HL-60 (cell line): ENCODE data around the gene GAS6.

Experiments used
- DNase-seq, 2 experiments: peaks; one replicate each; pipeline ENCODE4 v3.0.0-alpha.2; 2010 to 2020; ENCODE audit warnings: low read depth in 1 of 2, low spot score in 1 of 2
- H3K27ac ChIP-seq: fragments of 250-450 bp; sonication (Bioruptor Pico); replicated peaks from 2 replicates; pipeline ENCODE4 v1.5.1; 2020; ENCODE audit warnings: mild to moderate bottlenecking, moderate library complexity
- H3K27me3 ChIP-seq: fragments of 250-450 bp; sonication (Bioruptor Pico); 2 replicates; pipeline ENCODE4 v1.5.1; 2021; ENCODE audit warnings: mild to moderate bottlenecking, moderate library complexity; ENCODE audit not compliant: insufficient read depth, poor library complexity, severe bottlenecking
- H3K4me3 ChIP-seq: replicated peaks from 2 replicates; pipeline ENCODE4 v1.5.1; 2011; ENCODE audit warnings: mild to moderate bottlenecking, control low read depth, low read length; ENCODE audit not compliant: insufficient read depth
- GABPA ChIP-seq: IDR thresholded peaks from 2 replicates; pipeline ENCODE4 v1.6.1; 2012; ENCODE audit warnings: low read depth
- POLR2AphosphoS5 ChIP-seq: IDR thresholded peaks from 2 replicates; pipeline ENCODE4 v1.6.1; 2012; ENCODE audit warnings: low read depth
- SPI1 ChIP-seq: IDR thresholded peaks from 2 replicates; pipeline ENCODE4 v1.6.1; 2012; ENCODE audit warnings: low read depth, mild to moderate bottlenecking, borderline replicate concordance
- TF ChIP-seq, protein P1 (sequence below): IDR thresholded peaks from 2 replicates; pipeline ENCODE4 v1.6.1; 2012; ENCODE audit warnings: low read depth; ENCODE audit not compliant: insufficient replicate concordance
- TF ChIP-seq, protein P2 (sequence below): IDR thresholded peaks from one replicate; pipeline ENCODE4 v1.5.1; 2011; ENCODE audit warnings: low read length, control low read depth, inconsistent platforms; ENCODE audit not compliant: insufficient read depth

GAS6 gene

DNA sequence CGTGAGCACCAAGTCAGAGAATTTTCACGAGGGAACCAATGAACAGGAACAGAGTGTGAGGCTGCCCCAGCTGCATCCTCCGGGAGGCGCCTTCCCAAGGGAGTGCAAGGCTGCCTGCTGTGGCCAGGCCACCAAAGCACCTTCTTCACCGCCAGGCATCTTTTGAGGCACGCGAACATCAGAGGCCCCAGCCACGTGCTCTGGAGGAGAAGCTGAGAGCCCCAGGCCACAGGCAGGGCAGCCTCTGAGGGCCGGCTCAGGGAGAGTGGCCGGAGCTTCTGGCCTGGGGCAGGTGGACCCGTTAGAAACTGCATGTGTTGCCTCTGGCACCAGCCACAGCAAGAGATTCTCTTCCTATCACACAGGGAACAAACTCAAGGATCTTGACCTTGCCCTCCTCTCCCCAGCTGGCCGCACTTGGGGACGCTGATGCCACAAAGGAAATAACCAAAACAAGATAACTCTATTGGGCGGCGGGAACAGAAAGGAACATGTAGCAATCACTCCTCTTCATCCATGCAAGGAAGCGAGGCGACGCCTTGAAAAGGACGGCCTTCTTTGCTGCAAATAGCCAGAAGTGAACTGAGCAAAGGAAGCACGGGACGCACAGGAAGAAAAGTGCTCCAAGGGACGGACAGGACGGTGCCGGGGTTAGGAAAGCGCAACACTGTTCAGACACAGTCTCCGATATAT is 19.9 kb downstream of the GAS6 start:
- TF ChIP-seq, protein P1, sequence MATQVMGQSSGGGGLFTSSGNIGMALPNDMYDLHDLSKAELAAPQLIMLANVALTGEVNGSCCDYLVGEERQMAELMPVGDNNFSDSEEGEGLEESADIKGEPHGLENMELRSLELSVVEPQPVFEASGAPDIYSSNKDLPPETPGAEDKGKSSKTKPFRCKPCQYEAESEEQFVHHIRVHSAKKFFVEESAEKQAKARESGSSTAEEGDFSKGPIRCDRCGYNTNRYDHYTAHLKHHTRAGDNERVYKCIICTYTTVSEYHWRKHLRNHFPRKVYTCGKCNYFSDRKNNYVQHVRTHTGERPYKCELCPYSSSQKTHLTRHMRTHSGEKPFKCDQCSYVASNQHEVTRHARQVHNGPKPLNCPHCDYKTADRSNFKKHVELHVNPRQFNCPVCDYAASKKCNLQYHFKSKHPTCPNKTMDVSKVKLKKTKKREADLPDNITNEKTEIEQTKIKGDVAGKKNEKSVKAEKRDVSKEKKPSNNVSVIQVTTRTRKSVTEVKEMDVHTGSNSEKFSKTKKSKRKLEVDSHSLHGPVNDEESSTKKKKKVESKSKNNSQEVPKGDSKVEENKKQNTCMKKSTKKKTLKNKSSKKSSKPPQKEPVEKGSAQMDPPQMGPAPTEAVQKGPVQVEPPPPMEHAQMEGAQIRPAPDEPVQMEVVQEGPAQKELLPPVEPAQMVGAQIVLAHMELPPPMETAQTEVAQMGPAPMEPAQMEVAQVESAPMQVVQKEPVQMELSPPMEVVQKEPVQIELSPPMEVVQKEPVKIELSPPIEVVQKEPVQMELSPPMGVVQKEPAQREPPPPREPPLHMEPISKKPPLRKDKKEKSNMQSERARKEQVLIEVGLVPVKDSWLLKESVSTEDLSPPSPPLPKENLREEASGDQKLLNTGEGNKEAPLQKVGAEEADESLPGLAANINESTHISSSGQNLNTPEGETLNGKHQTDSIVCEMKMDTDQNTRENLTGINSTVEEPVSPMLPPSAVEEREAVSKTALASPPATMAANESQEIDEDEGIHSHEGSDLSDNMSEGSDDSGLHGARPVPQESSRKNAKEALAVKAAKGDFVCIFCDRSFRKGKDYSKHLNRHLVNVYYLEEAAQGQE = no peak
- no peak for TF ChIP-seq SPI1
- TF ChIP-seq POLR2AphosphoS5 = no peak
- TF ChIP-seq, protein P2, sequence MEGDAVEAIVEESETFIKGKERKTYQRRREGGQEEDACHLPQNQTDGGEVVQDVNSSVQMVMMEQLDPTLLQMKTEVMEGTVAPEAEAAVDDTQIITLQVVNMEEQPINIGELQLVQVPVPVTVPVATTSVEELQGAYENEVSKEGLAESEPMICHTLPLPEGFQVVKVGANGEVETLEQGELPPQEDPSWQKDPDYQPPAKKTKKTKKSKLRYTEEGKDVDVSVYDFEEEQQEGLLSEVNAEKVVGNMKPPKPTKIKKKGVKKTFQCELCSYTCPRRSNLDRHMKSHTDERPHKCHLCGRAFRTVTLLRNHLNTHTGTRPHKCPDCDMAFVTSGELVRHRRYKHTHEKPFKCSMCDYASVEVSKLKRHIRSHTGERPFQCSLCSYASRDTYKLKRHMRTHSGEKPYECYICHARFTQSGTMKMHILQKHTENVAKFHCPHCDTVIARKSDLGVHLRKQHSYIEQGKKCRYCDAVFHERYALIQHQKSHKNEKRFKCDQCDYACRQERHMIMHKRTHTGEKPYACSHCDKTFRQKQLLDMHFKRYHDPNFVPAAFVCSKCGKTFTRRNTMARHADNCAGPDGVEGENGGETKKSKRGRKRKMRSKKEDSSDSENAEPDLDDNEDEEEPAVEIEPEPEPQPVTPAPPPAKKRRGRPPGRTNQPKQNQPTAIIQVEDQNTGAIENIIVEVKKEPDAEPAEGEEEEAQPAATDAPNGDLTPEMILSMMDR = no peak
- no peak for TF ChIP-seq GABPA
- H3K27ac ChIP-seq = no peak overlapping the region
- DNase-seq = no peak
- H3K27me3 ChIP-seq = peaks cover 14% of the 10 kb centered on the region
- H3K4me3 ChIP-seq = no peak overlapping the region

DNA sequence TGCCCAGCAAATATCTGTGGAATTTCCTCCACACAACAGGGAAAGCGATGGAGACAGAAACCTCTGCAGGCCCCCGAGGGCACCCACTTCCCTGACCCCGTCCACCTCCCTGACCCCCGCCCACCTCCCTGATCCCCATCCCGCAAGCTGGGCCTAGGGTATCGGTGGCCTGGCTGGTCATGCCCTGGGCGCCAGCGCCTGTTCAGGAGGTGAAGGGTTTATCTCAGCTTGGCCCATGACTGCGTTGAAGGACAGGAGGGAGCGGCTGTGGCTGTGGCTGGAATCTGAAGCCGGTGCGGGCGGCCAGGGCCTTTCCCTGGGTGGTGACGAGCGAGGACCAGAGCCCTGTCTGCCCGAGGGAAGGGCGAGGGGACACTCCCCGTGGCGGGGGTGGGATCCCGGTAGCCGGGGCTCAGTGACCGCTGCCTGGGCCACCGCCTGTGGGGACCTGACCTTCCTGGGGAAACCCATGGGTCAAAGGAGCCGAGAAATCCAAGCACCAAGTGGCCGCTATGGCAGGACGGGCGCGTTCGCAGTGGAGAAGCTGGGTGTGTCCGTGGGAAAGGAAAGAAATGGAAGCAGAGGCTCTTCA is 20.7 kb downstream of the GAS6 start:
- TF ChIP-seq, protein P2 = no peak
- no peak for TF ChIP-seq SPI1
- TF ChIP-seq POLR2AphosphoS5 = no peak
- TF ChIP-seq, protein P1 = no peak
- no peak for TF ChIP-seq GABPA
- H3K4me3 ChIP-seq = no peak overlapping the region
- no peak overlapping the region for H3K27ac ChIP-seq
- peaks cover 14% of the 10 kb centered on the region for H3K27me3 ChIP-seq
- DNase-seq = no peak

DNA sequence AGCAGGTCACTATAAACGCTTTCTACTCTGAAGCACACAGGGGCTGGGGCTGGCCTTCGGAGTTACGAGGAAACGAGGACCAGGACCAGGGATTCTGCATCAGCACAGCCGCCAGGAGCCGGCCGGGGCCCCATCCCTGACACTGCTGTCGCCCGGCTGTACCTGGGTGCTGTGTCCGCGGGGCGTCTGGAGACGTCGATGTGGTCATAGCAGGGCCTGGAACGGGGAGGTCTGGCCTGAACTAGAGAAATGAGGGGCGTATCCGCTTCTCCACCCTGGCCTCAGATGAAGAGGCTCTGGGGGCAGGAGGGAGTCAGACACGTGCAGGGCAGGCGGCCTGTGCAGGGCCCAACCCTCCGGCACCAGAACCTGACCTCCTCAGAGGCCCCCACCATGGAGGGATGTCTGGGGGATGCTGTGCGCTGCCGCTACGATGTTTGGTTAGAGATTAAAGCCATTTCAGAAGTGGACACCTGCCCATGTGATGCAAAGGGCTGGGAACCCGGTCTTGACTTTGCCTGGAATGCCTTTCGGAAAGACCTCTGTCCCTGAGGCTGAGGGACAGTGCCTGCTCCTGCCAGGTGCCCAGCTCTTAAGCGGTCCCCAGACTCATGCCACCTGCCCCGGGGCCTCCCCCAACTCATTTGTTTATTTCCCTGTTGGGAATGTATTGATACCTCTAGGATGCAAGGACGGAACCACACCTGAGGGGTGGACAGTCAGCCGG is 21.4 kb downstream of the GAS6 start:
- H3K27ac ChIP-seq = no peak overlapping the region
- no peak for TF ChIP-seq POLR2AphosphoS5
- no peak for TF ChIP-seq SPI1
- TF ChIP-seq GABPA = no peak
- TF ChIP-seq, protein P2 = no peak
- TF ChIP-seq, protein P1 = no peak

More for the DNA sequence above, 21.4 kb downstream of the GAS6 start:
- Histone ChIP-seq H3K27me3 (peaks cover 14% of the 10 kb centered on the region), H3K4me3 (no peak overlapping the region)
- DNase-seq = no peak
